Stimulated activated CD4-positive, alpha-beta T cell treated with anti-CD3 and anti-CD28 coated beads, TNF-alpha, amount 100 ng/mL, for 1 hour (primary cell): ENCODE results near the gene CDKAL1.

ENCODE experiments used
- DNase-seq, 3 donors: peaks; one replicate each; pipeline ENCODE4 v3.0.0-alpha.2; 2020; ENCODE audit warnings: low read depth in 3 of 3, low spot score in 1 of 3

Gene CDKAL1

DNA sequence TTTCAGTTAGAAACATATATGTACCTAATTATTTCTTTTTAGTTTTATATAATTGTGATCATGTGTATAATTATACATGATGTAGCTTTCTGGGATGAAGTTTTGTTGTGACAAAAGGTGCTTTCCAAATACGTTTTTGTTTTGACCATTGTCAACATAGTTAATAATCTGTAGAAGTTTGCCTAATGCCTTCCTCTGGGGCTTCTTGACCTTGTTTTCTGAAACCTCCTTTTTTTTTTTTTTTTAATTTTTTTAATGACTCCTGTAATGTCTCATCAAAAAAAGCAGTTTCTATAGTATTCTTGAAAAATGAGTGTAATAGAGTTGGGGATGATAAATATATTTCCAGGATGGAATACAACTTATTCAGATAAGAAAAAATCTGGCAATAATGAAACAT is 624.6 kb downstream of the CDKAL1 start:
- DNase-seq, result no peak

DNA sequence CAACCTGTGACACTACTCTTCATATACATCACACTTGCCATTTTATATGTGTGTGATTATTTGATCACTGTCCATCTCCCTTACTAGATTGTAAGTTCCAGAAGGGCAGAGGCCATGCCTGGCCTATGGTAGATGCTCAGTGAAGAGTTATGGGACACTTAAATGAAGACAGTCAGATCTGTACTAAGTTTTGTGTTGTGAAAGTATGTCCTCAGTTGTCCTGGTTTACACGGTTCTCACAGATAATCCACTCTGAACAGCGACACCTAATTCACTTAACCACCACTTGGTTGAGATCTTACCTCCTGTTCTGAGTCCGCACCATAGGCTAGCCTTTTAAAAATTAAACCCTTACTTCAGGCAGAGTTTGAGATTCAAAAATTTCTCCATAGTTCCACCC is 625.2 kb downstream of the CDKAL1 start:
- DNase-seq, result no peak

DNA sequence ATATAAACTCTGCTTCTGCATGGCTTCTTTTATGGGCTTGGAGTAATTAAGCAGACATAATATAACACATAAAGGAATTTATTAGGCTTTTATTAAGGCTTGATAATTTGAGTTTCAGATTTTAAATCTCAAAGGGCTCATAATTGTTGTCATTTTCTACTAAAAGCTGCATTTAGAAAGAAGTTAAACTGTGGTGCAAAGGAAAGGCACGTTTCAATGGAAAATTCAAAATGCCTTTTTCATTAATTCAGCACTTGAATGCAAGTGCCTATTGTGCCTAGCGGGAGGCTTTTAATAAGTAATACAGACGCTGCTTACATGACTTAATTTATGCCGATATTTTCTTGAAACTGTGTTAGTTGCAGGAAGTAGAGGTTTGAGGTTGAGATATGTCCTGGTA is 627.5 kb downstream of the CDKAL1 start:
- no peak for DNase-seq

DNA sequence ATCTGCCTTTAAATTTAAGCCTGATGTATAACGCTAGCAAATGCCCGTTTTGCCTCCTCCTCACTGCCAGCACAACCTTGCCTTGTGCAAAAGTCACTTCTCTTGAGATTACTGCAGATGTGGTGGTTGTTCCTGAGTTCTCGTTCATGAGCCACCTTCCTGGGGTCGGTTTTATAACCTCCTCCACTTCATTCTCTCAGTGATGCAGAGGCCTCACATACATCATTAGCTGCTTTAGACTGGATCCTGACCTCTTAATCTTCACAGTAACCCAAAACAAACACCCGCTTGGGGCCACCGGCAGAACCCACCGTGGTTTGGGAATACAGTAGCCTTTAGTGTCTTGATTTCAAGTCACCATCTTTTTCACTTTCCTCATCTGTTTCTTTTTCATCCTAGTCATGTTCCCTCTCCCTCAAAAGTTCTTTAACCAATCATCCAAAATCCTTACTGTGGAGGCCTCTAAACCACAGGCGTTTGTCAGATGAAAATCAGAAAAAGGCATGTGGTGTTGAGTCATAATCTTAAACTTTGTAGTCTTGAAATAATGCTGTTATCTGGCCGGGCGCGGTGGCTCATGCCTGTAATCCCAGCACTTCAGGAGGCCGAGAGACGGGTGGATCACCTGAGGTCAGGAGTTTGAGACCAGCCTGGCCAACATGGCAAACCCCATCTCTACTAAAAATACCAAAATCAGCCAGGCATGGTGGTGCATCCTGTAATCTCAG is 629.0 kb downstream of the CDKAL1 start:
- DNase-seq, result no peak

DNA sequence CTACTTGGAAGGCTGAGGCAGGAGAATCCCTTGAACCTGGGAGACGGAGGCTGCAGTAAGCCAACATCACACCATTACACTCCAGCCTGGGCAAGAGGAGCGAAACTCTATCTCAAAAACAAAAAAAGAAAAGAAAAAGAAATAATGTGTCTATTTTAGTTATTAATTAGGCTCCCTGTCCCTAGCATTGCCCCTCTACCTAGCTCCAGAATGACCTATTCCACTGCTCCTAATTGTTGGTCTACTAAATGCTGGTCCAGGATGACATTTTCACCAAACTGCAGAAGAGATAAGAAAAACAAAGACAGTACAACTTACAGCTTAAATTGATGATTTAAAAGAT is 629.6 kb downstream of the CDKAL1 start:
- DNase-seq, result no peak

DNA sequence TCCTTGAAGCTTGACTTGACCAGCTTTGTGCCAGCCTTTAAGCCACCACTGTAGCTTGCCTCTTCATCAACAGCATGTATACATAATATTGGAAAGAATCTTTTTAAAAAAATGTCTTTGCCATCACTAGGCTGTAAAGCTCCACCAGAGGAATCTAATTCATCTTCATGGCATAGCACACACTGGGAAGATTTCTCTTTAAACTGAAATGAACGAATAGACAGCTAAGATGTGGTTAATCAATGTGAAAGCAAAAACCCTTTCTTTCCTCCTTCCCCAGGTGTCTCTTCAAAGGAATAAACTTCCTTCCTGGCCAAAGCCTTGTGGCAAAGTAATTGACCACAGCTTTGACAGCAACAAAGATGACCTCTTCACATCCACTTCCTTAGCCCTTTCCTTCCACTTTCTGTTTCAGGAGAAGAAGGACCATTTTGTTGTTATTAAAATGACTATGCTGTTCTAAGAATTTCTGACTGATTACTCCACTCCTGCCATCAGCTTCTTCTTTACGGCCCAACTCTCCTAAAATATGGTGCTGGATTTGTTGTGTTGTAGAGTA is 630.6 kb downstream of the CDKAL1 start:
- DNase-seq, result no peak

DNA sequence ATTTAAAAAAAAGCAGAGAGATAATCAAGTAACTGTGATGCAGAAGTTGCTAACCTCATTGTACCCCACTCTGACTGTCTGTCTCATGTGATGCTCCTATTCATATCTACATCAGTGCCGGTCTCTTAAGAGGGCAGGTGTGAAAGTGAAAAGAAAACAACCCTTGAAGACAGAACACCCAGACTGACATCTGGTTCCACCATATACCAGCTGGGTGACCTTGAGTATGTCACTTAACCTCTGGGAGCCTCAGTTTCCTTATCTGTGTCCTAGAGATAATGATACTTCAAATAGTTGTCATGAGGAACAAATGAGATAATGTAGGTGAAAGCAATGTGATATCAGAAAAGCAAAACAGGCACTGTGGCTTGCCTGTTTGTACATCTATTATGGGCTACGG is 632.5 kb downstream of the CDKAL1 start:
- no peak for DNase-seq

DNA sequence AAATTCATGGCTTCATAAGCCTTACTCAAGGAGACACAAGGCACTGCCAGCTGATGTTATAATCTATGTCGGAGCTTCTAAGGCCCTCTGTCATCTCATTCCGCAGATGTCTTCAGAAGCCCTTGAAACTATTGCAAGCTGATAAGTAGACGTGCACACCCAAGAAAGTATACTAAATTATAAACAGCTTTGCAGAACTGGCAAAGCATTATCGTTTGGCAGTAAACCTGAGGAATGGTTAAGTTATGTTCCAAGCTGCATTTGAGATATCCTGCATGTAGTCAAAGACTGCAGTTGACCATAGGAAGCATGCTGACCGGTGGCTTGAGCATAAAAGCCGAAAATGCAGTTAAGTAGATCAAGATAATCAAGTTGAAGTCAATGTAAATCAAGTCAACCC is 633.5 kb downstream of the CDKAL1 start:
- DNase-seq, result no peak

DNA sequence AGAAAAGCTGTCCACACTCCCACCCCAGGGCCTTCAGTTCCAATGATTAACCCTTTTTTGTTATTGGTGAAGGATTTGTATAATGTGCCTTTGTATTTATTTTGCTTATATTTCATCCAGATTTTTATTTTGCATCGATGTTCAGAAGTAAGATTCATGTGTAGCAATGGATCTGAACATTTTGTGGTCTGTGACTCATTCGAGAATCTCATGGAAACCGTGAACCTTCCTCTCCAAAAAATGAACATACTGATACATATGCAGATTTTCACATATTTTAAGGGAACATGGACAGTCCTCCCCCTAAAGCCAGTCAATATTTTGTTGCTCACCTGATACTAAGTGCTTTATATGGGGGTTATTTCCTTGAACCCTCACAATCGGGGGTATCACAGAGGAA is 637.5 kb downstream of the CDKAL1 start:
- DNase-seq, result no peak

DNA sequence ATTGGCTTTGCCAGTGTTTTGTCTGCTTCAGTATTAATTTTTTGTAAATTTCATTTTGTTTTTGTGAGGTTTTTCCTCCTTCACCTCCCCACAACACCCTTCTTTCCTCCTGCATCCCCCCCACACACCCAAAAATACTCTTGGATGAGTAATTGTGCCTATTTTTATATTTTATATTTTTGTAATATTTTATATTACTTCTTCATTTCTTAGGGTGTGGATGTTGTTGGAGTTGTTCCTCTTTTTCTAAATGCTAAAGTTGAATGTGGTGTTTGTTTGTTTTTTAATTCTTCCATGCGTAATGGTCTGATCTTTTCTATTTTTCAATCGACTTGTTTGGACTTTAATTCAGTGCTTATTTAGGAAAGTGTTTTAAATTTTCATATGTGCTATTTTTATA is 638.8 kb downstream of the CDKAL1 start:
- DNase-seq, result no peak

DNA sequence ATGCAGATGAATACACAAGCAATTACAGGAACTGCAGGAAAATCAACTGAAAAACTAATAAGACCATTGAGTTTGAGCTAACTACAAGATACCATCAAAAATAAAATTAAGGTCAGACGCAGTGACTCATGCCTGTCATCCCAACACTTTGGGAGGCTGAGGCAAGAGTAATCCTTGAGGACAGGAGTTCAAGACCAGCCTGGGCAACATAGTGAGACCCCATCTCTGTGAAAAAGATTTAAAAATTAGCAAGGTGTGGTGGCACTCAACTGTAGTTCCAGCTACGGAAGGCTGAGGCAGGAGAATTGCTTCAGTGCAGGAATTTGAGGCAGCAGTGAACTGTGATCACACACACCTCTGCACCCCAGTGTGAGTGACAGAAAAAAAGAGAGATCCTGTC is 639.4 kb downstream of the CDKAL1 start:
- DNase-seq, result no peak

DNA sequence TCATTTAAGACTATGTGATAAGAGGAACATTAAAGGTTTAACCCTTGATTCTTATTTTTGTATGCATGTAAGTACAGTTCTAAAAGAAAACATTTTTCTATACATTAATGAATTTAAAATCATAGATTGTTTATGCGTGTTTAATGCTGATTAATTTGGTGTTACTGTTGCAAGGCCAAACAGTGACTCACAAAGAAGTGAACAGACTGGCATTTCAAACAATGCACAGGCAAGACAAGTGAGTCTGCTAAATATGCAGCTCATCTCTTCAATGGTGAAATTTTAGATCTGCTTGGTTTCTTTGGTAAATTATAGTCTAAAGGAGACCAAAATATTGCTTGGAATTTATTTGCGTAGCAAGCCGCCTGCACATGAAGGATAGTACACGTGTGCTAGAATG is 641.9 kb downstream of the CDKAL1 start:
- no peak for DNase-seq

DNA sequence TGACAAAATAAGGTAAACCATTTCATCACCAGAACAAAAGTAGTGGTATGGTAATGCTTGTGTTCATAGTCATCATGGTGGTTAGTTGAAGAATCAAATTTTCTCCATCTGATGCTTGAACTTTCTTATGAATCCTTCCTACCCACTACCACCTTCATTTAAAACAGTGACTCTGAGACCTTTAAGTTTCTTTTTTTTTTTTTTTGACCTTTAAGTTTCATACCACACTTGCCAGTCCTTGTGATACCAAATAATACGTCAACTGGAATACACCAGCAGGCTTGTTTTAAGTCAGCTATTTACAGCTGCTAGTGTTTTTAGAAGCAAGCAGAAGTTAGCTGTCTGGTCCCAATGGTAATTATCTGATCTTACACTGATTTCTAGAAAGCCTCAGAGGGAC is 645.9 kb downstream of the CDKAL1 start:
- no peak for DNase-seq

DNA sequence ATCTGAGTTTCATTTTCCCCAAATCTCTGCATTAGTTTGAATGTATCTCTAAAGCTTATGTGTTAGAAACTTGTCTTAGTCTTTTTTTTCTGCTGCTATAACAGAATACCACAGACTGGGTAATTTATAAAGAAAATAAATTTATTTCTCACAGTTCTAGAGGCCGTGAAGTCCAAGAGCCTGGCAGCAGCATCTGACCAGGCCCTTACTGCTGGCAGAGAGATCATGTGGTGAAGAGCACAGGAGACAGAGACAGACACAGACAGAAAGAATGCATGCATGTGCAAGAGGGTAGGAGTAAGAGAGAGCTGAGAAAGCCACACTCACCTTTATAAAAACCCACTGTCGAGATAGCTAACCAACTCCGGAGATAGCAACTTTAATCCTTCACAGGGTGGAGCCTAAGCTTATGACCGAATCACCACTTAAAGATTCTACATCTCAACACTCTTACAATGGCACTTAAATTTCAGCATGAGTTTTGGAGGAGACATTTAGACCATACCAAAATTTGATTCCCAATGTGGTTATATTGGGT is 646.6 kb downstream of the CDKAL1 start:
- DNase-seq, result no peak

DNA sequence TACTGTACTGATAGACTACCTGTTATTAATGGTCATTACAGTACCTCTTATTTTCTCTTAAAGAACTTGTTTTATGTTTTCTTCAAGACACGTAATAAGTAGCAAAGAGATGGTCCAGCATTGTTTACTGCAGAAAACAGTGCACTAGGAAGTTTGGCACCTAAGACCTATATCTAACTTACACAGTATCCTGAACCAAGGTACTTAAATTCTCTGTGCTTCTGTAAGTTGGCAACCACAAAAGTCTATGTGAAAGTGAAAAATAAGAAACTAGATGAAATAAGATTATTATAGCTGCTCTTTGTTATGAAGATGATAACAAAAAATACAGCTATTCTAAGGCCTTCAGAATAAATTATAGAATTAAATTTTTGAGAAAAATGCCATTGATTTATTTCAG is 647.6 kb downstream of the CDKAL1 start:
- DNase-seq, result no peak

DNA sequence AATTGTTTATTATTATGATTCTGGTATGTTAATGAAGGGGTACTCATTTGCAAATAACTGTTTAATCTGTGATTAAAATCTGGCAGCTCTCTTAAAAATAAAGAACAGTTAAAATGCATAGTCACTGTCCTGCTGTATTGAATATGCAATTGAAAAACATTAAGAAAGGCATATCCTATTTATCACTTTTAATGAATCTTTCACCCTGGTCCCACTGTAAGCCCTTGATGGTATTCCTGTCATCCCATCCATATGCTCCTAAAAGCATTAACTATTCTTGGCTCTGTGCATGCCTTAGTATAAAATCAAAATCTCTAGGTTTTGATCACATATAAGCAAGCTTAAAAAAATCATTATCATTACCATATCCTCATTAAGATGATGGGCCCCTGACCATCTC is 648.3 kb downstream of the CDKAL1 start:
- DNase-seq, result no peak

DNA sequence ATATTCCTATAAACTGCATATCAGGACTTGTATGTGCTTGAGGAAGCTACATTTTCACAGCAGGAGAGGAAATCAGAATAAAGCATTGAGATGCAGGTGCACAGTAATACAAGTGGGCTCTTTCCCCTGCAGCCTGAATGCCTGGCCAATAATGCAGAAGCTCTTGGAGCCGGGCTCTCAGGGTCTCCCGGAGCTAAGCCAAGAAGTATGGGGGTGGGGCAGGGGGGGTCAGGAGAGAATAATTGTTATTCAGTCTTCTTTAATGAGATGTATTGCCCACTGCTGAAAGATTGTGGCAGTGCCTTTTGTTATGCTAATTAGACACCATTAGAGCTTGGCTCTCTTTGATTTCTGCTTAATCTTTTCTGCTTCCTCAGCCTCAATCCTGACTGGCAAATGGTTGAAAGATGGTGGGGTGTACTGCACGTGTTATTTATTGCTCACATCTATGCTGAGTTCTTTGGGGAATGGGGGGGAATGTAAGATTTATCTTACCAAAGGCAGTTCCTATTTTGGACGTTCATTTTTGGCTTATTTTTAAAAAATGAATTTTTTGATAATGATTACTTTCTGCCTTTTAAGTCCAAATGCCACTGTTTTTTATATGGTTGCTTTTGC is 651.7 kb downstream of the CDKAL1 start:
- DNase-seq, result no peak

DNA sequence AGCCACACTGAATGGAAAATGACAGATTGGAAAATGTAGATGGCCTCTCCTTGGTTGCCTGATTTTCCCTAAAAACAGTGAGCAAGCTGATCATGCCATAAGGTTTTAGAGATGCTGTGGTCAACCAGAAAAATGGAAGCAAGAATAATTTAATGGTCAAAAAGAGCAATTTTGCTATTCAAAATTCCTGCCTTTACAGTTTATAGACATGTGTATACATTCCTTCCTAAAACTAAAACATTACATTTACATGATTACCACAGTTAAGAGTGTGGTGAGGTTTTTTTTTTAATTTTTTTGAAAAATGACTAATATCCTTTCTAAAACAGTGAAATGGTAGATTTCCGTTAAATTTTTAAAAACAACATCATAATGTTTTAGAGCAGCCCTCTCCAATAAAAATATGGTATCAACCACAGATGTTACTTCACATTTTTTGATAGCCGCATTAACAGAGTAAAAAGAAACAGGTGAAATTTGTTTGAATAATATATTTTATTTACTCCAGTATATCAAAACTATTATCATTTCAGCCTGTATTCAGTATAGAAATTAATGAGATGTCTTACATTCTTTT is 652.3 kb downstream of the CDKAL1 start:
- no peak for DNase-seq

DNA sequence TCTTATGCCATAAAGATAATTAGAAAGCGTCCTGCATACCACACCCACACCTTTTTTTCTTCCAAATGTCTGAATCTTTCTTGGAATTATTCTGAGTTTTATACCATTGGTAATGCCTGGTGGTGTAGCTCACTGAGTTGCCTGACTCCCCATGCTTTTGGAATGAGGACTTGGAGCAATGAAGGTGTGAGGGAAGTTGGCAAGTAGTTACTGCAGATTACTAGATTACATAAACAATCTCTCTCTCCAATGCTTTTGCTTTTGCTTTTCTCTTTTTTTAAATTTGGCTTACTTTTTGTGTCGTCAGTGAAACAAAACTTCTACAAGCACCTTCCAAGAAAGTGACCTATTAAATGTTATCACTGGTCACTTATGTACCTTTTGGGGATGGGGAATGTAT is 653.2 kb downstream of the CDKAL1 start:
- DNase-seq, result no peak

DNA sequence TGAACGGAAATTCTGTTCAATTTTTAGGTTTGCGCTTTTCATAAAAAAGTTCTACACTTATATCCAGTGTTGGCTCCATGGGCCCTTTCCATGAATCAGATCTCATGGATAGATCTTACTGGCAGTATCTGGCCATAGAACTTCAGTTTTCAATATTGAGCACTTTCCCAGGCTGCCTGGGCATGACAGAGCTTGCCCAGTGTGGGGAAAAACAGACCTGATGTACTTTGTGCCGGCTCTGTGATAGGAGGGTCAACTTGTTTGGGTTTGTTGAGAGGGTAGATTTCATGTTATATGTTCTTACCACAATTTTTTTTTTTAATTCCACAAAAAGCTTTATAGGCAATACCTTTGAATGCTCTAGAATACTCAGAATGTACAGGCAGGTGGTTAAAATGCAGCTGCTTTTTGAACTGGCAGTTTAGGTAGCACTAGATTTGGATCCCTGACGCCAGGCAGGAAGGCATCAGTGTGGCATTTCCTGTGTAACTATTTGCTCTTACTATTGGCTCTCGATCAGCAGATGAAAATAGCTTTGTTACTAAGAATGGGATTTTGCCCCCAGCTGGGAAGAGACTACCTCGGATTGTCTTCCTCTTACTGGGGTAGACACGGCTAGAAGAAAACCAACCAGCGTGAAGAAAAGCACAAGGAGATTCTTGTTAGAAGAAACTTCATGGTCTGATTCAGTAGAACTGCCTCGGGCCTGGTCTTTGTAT is 654.4 kb downstream of the CDKAL1 start:
- no peak for DNase-seq

DNA sequence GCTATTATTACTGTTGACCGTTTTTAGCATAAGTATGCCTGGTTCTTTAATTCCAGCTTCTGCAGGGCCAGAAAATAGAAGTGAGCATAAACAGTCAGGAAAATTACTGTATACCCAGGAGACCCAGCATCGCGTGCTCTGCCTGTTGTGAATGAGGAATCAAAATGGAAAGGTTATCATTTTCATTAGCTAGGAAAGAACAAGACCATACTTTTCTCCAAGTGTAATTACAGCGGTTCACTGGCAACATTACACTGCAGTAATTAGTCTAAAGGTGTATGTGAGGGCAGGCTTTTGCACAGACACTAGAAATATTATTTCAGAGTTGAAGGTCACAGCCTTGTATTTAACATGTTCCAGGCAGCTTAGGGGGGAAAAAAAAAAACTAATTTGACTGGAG is 655.5 kb downstream of the CDKAL1 start:
- DNase-seq, result no peak

DNA sequence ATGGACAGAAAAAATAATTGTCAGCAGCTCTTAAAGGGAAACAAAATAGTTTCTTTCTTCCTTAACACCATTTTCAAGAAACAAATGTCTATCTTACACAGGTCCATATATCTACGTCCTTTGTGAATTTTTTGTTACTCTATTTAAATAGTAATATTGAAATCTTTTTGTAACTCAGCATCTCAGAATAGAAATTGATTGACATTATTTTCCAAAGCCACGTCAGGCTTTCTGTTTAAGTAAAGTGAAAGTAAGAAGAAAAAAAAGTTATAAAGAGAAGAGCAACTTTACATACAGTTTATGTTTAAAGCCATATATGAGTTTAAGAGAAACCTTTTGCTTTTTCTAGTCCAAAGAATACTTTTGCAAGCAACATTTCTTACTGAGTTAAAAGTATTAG is 656.4 kb downstream of the CDKAL1 start:
- DNase-seq, result no peak
